Endodermal cell (in vitro differentiated cells): ENCODE results near the gene SPOUT1. TPM values are rescaled to one million over a fixed set of nuclear protein-coding genes. Genes with fewer than 3 reads are reported as not detected.
"Not testable (repeated sequence)": the region's sequence is repeated elsewhere in the genome, so short reads cannot be mapped to it uniquely, and the experiment has no call there.

ENCODE experiments used
- DNase-seq: peaks from one replicate; pipeline ENCODE4 v3.0.0-alpha.2; 2017
- H3K27ac ChIP-seq: 2 replicates; pipeline ENCODE4 v1.5.1; 2013; ENCODE audit warnings: mild to moderate bottlenecking, low read depth, low read length, moderate library complexity
- H3K27me3 ChIP-seq: 2 replicates; pipeline ENCODE4 v1.6.1; 2013; ENCODE audit warnings: mild to moderate bottlenecking, low read length, moderate library complexity; ENCODE audit not compliant: insufficient read depth, control insufficient read depth, poor library complexity, severe bottlenecking
- H3K36me3 ChIP-seq: 2 replicates; pipeline ENCODE4 v1.7.0; 2013; ENCODE audit warnings: mild to moderate bottlenecking, low read length, moderate library complexity; ENCODE audit not compliant: control insufficient read depth, insufficient read depth
- H3K4me1 ChIP-seq: one replicate; pipeline ENCODE4 v1.7.0; 2013; ENCODE audit warnings: low read length; ENCODE audit not compliant: control insufficient read depth, insufficient read depth
- H3K4me3 ChIP-seq: 2 replicates; pipeline ENCODE4 v1.5.1; 2013; ENCODE audit warnings: mild to moderate bottlenecking, low read length, moderate library complexity
- H3K9ac ChIP-seq: 2 replicates; pipeline ENCODE4 v1.6.1; 2013; ENCODE audit warnings: mild to moderate bottlenecking, low read length, moderate library complexity; ENCODE audit not compliant: poor library complexity, severe bottlenecking; ENCODE audit errors: extremely low read depth
- H3K9me3 ChIP-seq: 2 replicates; pipeline ENCODE4 v1.6.1; 2013; ENCODE audit warnings: mild to moderate bottlenecking, low read length, moderate library complexity; ENCODE audit not compliant: control insufficient read depth
- H3K27ac Mint-ChIP-seq: 2 replicates; pipeline ENCODE4 v1.8.0; 2020; ENCODE audit warnings: mixed read lengths
- H3K27me3 Mint-ChIP-seq: 2 replicates; pipeline ENCODE4 v1.8.0; 2021; ENCODE audit warnings: mild to moderate bottlenecking, mixed read lengths; ENCODE audit not compliant: insufficient read depth
- H3K36me3 Mint-ChIP-seq: 2 replicates; pipeline ENCODE4 v1.8.0; 2020; ENCODE audit warnings: low read depth, mixed read lengths
- H3K4me1 Mint-ChIP-seq: 2 replicates; pipeline ENCODE4 v1.8.0; 2020; ENCODE audit warnings: mixed read lengths
- H3K4me3 Mint-ChIP-seq: 2 replicates; pipeline ENCODE4 v1.8.0; 2020; ENCODE audit warnings: mild to moderate bottlenecking, moderate library complexity, mixed read lengths
- H3K9me3 Mint-ChIP-seq: 2 replicates; pipeline ENCODE4 v1.8.0; 2020; ENCODE audit warnings: mild to moderate bottlenecking, mixed read lengths
- WGBS, 2 experiments: methylation state at CpG; one replicate each; pipeline versions ENCODE4 v1.1.5 to v1.1.7; 2013; ENCODE audit warnings: missing lambda C conversion rate in 2 of 2, mixed read lengths in 1 of 2; ENCODE audit not compliant: insufficient coverage in 1 of 2, insufficient read length in 1 of 2; 5-methylcytosine and 5-hydroxymethylcytosine counted together
- total RNA-seq, 2 donors: library from RNA; stranded (reverse); fragmentation: NEBNext Ultra II Directional in 1 of 2; extraction: Animal tissue kit (Norgen Biotek cat#: 25700) in 1 of 2; gene quantifications; 2 replicates in 1 of 2; 3 replicates in 1 of 2; pipeline ENCODE4 v1.2.1, GENCODE V29; 2021
- TF ChIP-seq, protein P1 (sequence below): fragments of 200-600 bp; sonication (generic); conservative IDR thresholded peaks from 2 replicates; pipeline ENCODE4 v1.5.0; 2021; ENCODE audit warnings: antibody characterized with exemption, mild to moderate bottlenecking

The SPOUT1 gene
- total RNA-seq, 2 donors from 2014 or later, result 66.9 to 86.5 TPM

DNA sequence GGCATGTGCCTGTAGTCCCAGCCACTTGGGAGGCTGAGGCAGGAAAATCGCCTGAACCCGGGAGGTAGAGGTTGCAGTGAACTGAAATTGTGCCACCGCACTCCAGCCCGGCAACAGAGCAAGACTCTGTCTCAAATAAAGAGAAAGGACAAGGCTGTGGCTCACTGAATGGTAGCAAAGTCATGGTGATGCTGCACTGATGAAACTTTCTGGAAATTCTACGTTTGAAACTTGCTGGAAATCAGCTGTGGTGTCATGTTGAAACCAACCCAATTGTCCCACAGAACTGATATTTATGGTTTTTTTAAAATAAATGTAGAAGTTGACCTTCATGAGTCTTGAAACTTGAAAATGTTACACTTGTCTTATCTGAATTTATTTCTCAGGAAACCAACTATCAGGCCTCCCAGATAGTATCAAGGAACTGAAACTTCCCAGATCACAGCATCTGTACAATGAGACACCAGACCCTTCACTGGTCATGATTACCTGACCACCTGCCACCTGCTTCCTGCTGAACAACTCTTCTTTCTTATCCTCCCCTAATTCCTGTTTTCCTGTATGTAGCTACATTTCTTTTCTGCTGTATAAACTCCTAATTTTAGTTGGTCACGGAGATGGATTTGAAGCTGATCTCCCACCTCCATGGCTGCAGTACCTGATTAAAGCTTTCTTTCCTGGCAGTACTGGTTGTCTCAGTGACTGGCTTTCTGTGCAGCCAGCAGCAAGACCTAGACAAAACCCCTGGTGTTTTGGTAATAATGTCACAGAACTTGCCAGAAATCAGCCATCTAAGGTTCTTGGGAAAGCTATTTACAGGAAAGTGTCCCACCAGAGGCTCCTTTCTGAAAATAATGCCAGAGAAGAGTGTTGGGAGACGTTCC is 48.2 kb downstream of the SPOUT1 start:
- 89 to 98% methylated on average over 4 to 7 of the region's 7 CpGs for WGBS, 2 experiments
- Mint-ChIP-seq H3K27ac (no peak overlapping the region), H3K27me3 (peaks cover 9% of the 10 kb centered on the region), H3K9me3 (peaks cover 31% of the 10 kb centered on the region), H3K36me3 (no peaks in the 10 kb centered on the region), H3K4me1 (no peaks in the 10 kb centered on the region), H3K4me3 (no peak overlapping the region)
- H3K9ac ChIP-seq, result no peak overlapping the region
- TF ChIP-seq, protein P1, sequence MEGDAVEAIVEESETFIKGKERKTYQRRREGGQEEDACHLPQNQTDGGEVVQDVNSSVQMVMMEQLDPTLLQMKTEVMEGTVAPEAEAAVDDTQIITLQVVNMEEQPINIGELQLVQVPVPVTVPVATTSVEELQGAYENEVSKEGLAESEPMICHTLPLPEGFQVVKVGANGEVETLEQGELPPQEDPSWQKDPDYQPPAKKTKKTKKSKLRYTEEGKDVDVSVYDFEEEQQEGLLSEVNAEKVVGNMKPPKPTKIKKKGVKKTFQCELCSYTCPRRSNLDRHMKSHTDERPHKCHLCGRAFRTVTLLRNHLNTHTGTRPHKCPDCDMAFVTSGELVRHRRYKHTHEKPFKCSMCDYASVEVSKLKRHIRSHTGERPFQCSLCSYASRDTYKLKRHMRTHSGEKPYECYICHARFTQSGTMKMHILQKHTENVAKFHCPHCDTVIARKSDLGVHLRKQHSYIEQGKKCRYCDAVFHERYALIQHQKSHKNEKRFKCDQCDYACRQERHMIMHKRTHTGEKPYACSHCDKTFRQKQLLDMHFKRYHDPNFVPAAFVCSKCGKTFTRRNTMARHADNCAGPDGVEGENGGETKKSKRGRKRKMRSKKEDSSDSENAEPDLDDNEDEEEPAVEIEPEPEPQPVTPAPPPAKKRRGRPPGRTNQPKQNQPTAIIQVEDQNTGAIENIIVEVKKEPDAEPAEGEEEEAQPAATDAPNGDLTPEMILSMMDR, result no peak
- H3K4me3 ChIP-seq, result no peak overlapping the region
- H3K4me1 ChIP-seq, result no peaks in the 10 kb centered on the region
- H3K9me3 ChIP-seq, result no peaks in the 10 kb centered on the region
- no peaks in the 10 kb centered on the region for H3K36me3 ChIP-seq
- no peaks in the 10 kb centered on the region for H3K27me3 ChIP-seq
- DNase-seq, result no peak
- H3K27ac ChIP-seq, result no peak overlapping the region

- H3K27ac ChIP-seq, DNase-seq, H3K4me1 Mint-ChIP-seq, H3K27me3 ChIP-seq, H3K9ac ChIP-seq, H3K9me3 ChIP-seq, H3K4me3 Mint-ChIP-seq, H3K4me3 ChIP-seq, H3K4me1 ChIP-seq, H3K36me3 Mint-ChIP-seq, H3K36me3 ChIP-seq, H3K27ac Mint-ChIP-seq: not testable (repeated sequence)
- peaks cover 13% of the 10 kb centered on the region for H3K27me3 Mint-ChIP-seq
- H3K9me3 Mint-ChIP-seq, result peaks cover 37% of the 10 kb centered on the region
- 98 to 99% methylated on average over 11 to 18 of the region's 27 CpGs for WGBS, 2 experiments
These were observed 49.5 kb downstream of the SPOUT1 start for GRCh38 chr9:128780093-128780492.

- H3K27me3 Mint-ChIP-seq, result peaks cover 7% of the 10 kb centered on the region
These were observed 54.8 kb downstream of the SPOUT1 start for GRCh38 chr9:128774804-128775203.

More at GRCh38 chr9:128774804-128775203, 54.8 kb downstream of the SPOUT1 start:
- Histone ChIP-seq H3K4me3 (no peak overlapping the region), H3K36me3 (no peaks in the 10 kb centered on the region), H3K27ac (no peak overlapping the region), H3K9ac (no peak overlapping the region), H3K27me3 (no peaks in the 10 kb centered on the region), H3K9me3 (no peaks in the 10 kb centered on the region), H3K4me1 (no peaks in the 10 kb centered on the region)
- 86 to 100% methylated on average over 1 of the region's 1 CpG for WGBS, 2 experiments
- DNase-seq, result no peak
- H3K9me3 Mint-ChIP-seq, result peaks cover 22% of the 10 kb centered on the region
- TF ChIP-seq, protein P1, result no peak
- peaks cover 8% of the 10 kb centered on the region for H3K4me1 Mint-ChIP-seq
- H3K4me3 Mint-ChIP-seq, result no peak overlapping the region
- H3K36me3 Mint-ChIP-seq, result peaks cover 2% of the 10 kb centered on the region
- H3K27ac Mint-ChIP-seq, result no peak overlapping the region
